Peyer's patch (tissue), 4 donors: ENCODE measurements around the gene MCF2L.

Experiments
- POLR2A ChIP-seq, 2 donors: fragments of 450-650 bp; IDR thresholded peaks; one replicate each; pipeline ENCODE4 v1.5.1; 2017; ENCODE audit warnings: antibody characterized with exemption in 2 of 2, mild to moderate bottlenecking in 2 of 2, moderate library complexity in 2 of 2
- TF ChIP-seq, protein P1 (sequence below), 6 experiments: fragments of 450-650 bp in 4 of 6; fragments of 200-600 bp in 2 of 6; sonication (generic) in 1 of 6; IDR thresholded peaks; one replicate each; pipeline ENCODE4 v1.5.1; 2017 to 2019; ENCODE audit warnings: antibody characterized with exemption in 6 of 6, mild to moderate bottlenecking in 3 of 6, moderate library complexity in 1 of 6

DNA sequence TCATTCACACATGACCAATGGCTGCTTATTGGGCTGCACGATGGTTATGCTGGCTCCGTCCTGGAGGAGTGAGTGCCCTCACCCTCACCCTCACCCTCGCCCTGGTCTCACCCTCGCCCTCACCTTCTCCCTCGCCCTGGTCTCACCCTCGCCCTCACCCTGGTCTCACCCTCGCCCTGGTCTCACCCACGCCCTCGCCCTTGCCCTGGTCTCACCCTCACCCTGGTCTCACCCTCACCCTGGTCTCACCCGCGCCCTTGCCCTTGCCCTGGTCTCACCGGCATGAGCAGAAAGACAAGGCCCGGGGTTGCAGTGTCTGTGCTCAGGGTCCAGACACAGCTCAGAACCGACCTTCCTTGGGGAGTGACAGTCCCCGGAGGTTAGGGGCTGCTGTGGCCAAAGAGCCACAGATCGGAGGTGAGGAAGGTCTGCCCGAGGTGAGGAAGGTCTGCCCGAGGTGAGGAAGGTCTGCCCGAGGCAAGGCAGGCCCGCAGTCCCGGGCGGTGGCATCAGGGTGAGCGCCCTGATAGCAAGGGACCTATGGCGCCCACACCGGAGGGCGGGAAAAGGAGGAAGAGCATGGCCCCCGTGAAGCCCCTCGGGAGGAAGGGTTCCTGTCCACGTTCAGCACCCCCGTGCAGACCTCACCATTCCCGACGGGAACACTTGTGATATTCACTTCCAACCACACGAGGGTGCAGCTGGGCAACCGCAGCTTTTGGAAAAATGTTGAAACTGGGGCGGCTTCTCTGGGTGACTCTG is 65.6 kb downstream of the MCF2L start:
- TF ChIP-seq, protein P1, sequence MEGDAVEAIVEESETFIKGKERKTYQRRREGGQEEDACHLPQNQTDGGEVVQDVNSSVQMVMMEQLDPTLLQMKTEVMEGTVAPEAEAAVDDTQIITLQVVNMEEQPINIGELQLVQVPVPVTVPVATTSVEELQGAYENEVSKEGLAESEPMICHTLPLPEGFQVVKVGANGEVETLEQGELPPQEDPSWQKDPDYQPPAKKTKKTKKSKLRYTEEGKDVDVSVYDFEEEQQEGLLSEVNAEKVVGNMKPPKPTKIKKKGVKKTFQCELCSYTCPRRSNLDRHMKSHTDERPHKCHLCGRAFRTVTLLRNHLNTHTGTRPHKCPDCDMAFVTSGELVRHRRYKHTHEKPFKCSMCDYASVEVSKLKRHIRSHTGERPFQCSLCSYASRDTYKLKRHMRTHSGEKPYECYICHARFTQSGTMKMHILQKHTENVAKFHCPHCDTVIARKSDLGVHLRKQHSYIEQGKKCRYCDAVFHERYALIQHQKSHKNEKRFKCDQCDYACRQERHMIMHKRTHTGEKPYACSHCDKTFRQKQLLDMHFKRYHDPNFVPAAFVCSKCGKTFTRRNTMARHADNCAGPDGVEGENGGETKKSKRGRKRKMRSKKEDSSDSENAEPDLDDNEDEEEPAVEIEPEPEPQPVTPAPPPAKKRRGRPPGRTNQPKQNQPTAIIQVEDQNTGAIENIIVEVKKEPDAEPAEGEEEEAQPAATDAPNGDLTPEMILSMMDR (IDR thresholded peaks at IDR 0.05): peak in 5 of 6 experiments; percentile 8 to 61 (median 58)
- TF ChIP-seq POLR2A (IDR thresholded peaks at IDR 0.05): no peak
